Aorta (tissue), 5 donors: ENCODE measurements around the gene FOXJ3. TPM values are rescaled to one million over a fixed set of nuclear protein-coding genes. Genes with fewer than 3 reads are reported as not detected.
A peak's percentile ranks its signal among the peaks of the same experiment; 100 is the strongest.

ENCODE experiments used
- ATAC-seq: fragments of 200-7000 bp; cut with Tn5 transposase; one replicate; pipeline ENCODE4 v1.9.1; 2022; ENCODE audit warnings: moderate library complexity; ENCODE audit not compliant: low FRiP score
- DNase-seq, 2 donors: peaks; one replicate each; pipeline ENCODE4 v3.0.0-alpha.2; 2020
- H3K27ac ChIP-seq, 2 donors: one replicate each; pipeline ENCODE4 v1.5.1; 2013; ENCODE audit warnings: low read length in 2 of 2, mild to moderate bottlenecking in 2 of 2, moderate library complexity in 2 of 2, control low read depth in 1 of 2, inconsistent platforms in 1 of 2, low read depth in 1 of 2
- H3K27me3 ChIP-seq, 2 donors: one replicate each; pipeline ENCODE4 v1.6.1; 2013; ENCODE audit warnings: control low read depth in 1 of 2, low read length in 1 of 2, mild to moderate bottlenecking in 1 of 2, moderate library complexity in 1 of 2; ENCODE audit not compliant: insufficient read depth in 2 of 2, control insufficient read depth in 1 of 2
- H3K36me3 ChIP-seq, 2 donors: one replicate each; pipeline ENCODE4 v1.6.1; 2013; ENCODE audit warnings: control low read depth in 1 of 2, low read length in 1 of 2, mild to moderate bottlenecking in 1 of 2; ENCODE audit not compliant: insufficient read depth in 2 of 2, control insufficient read depth in 1 of 2
- H3K4me1 ChIP-seq, 2 donors: one replicate each; pipeline ENCODE4 v1.6.1; 2013; ENCODE audit warnings: low read length in 2 of 2, control low read depth in 1 of 2, mild to moderate bottlenecking in 1 of 2, moderate library complexity in 1 of 2; ENCODE audit not compliant: insufficient read depth in 2 of 2, control insufficient read depth in 1 of 2
- H3K4me3 ChIP-seq, 2 donors: one replicate each; pipeline ENCODE4 v1.5.1; 2013; ENCODE audit warnings: low read length in 2 of 2, control low read depth in 1 of 2, mild to moderate bottlenecking in 1 of 2
- H3K9me3 ChIP-seq: one replicate; pipeline ENCODE4 v1.6.1; 2013; ENCODE audit warnings: mild to moderate bottlenecking, low read length; ENCODE audit not compliant: control insufficient read depth
- WGBS, 2 donors: extraction: QIAGEN DNeasy Blood & Tissue Kit; methylation state at CpG; one replicate each; pipeline ENCODE4 v1.1.7; 2013; 5-methylcytosine and 5-hydroxymethylcytosine counted together
- intact Hi-C, 2 donors: fragments of 100-400 bp; cut with DNase I; formaldehyde crosslinking; loops; one replicate each; pipeline versions ENCODE4 v1.14.2 to v1.15.0; 2022
- polyA plus RNA-seq, 2 donors: library from polyadenylated mRNA; stranded (reverse); fragments of 200-250 nt; gene quantifications; one replicate each; pipeline ENCODE4 v1.2.3, GENCODE V29; 2013
- total RNA-seq, 2 donors: library from RNA; stranded (reverse); fragmentation: NEBNext Ultra II Directional; extraction: Animal tissue kit (Norgen Biotek cat#: 25700); gene quantifications; one replicate each; pipeline ENCODE4 v1.2.1, GENCODE V29; 2021
- donor health status: healthy with polysubstance abuse.
- donor health status: Bipolar disorder and iron deficiency.
- donor health status: DM: no; HTN: no; CAD: no.
- donor health status: DM: no; HTN: no; CAD: no.
- donor health status: DM: yes; HTN: yes; CAD: no.

Gene FOXJ3
- total and polyA plus RNA-seq, 4 donors, result 9.6 to 64.2 (median 30.7) TPM

- H3K36me3 ChIP-seq, result peaks cover 0 to 3% of the 10 kb centered on the region in 2 donors
- H3K4me1 ChIP-seq, result no peaks in the 10 kb centered on the region
- intact Hi-C loops, result no loop called here
- ATAC-seq (no peak), DNase-seq (no peak)
- H3K4me3 ChIP-seq, result no peak overlapping the region
- no peaks in the 10 kb centered on the region for H3K9me3 ChIP-seq
- WGBS, 2 donors, result 91 to 92% methylated on average over 6 of the region's 6 CpGs
- H3K27ac ChIP-seq, result no peak overlapping the region
- H3K27me3 ChIP-seq, result no peaks in the 10 kb centered on the region
Observed at GRCh38 chr1:42189931-42190853, 144.8 kb downstream of the FOXJ3 start.

- no peaks in the 10 kb centered on the region for H3K27me3 ChIP-seq
- H3K36me3 ChIP-seq, result peaks cover 0 to 1% of the 10 kb centered on the region in 2 donors
- no peaks in the 10 kb centered on the region for H3K4me1 ChIP-seq
- WGBS, 2 donors, result 19 to 30% methylated on average over 3 of the region's 3 CpGs
- H3K9me3 ChIP-seq, result no peaks in the 10 kb centered on the region
- intact Hi-C loops, result no loop called here
- no peak overlapping the region for H3K4me3 ChIP-seq
- ATAC-seq (no peak), DNase-seq (no peak)
- H3K27ac ChIP-seq, result no peak overlapping the region
Observed at GRCh38 chr1:42186152-42186551, 148.9 kb downstream of the FOXJ3 start.

DNA sequence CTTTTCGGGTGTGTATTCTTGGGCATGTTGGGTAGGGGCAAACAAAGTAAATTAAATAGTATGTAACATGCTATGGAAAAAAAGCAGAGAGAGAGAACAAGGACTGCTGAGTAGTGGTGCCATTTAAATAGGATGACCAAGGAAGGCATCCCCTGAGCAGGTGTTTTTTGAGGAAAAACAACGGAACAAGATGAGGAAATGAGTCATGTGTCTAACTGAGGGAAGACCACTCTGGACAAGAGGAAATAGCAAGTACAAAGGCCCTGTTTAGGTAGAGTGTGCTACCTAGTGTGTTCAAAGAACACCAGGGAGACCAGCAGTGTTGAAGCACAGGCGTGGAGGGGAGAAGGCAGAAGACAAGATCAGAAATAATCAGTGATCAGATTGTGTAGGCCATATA is 150.4 kb downstream of the FOXJ3 start:
- H3K36me3 ChIP-seq, result peaks cover 0 to 1% of the 10 kb centered on the region in 2 donors
- no peak overlapping the region for H3K27ac ChIP-seq
- H3K4me3 ChIP-seq, result no peak overlapping the region
- DNase-seq (no peak), ATAC-seq (no peak)
- H3K9me3 ChIP-seq, result no peaks in the 10 kb centered on the region
- 84 to 97% methylated on average over 3 of the region's 3 CpGs for WGBS, 2 donors
- intact Hi-C loops, result no loop called here
- peaks cover 2 to 5% of the 10 kb centered on the region in 2 donors for H3K4me1 ChIP-seq
- no peaks in the 10 kb centered on the region for H3K27me3 ChIP-seq

DNA sequence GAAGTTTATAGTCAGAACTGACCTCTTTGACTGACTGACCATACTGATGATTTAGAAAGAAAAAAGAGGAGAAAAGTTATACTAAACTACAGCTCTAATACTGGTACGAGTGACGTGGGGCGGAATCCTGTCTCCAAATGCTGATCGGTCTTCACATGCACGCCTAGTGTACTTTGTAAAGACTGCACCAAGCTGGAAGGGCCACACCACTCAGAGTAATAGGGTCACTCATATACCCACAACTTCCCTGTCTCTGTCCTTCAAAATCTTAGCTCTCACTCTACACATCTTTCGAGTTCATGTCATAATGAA is 151.1 kb downstream of the FOXJ3 start:
- H3K27me3 ChIP-seq, result no peaks in the 10 kb centered on the region
- peaks cover 2 to 5% of the 10 kb centered on the region in 2 donors for H3K4me1 ChIP-seq
- H3K9me3 ChIP-seq, result no peaks in the 10 kb centered on the region
- no peak for DNase-seq
- H3K27ac ChIP-seq, result no peak overlapping the region
- intact Hi-C loops, result no loop called here
- WGBS, 2 donors, result 97% methylated on average over 6 of the region's 6 CpGs
- peaks cover 0 to 1% of the 10 kb centered on the region in 2 donors for H3K36me3 ChIP-seq
- no peak for ATAC-seq
- no peak overlapping the region for H3K4me3 ChIP-seq

DNA sequence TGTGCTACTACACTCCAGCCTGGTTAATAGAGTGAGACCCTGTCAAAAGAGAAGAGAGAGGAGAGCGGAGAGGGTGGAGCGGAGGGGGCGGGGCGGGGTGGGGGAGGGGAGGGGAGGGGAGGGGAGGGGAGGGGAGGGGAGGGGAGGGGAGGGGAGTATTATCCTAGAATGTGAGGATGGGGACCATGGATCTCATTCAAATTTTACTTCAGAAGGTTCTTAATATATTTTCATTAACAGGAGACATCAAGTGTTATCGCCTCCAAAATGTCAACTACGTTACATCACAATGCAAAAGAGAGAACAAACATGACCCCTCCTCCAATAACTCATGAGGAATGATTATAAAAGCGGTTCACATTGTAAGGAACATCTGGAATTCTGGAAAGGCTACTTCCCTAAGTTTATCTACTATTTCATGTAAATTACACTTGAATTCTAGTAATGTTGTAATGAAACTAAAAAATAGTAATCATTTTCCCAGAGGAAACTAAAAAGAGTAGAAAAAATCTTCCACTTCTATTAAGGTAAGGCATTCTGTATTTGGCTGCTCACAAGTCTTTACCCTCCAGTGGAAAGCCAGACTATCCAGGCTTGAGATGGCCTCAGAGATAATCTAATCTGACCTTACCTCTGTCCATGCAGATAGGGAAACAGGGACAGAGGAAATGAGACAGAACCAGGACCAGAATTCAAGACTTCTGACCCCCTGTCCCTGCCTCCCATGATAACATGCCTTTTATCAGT is 151.7 kb downstream of the FOXJ3 start:
- intact Hi-C loops, result no loop called here
- 95 to 99% methylated on average over 3 of the region's 7 CpGs for WGBS, 2 donors
- no peak overlapping the region for H3K4me3 ChIP-seq
- peaks cover 2 to 5% of the 10 kb centered on the region in 2 donors for H3K4me1 ChIP-seq
- ATAC-seq, result no peak
- H3K27me3 ChIP-seq, result no peaks in the 10 kb centered on the region
- H3K27ac ChIP-seq, result no peak overlapping the region
- no peak for DNase-seq
- H3K36me3 ChIP-seq, result peaks cover 0 to 1% of the 10 kb centered on the region in 2 donors
- no peaks in the 10 kb centered on the region for H3K9me3 ChIP-seq

GRCh38 chr1:42181687-42182086 is 153.3 kb downstream of the FOXJ3 start:
- Histone ChIP-seq H3K4me1 (peaks cover 2 to 5% of the 10 kb centered on the region in 2 donors), H3K9me3 (no peaks in the 10 kb centered on the region), H3K27ac (no peak overlapping the region), H3K27me3 (no peaks in the 10 kb centered on the region), H3K4me3 (no peak overlapping the region), H3K36me3 (peaks cover 0 to 1% of the 10 kb centered on the region in 2 donors)
- WGBS, 2 donors, result 91 to 93% methylated on average over 4 of the region's 4 CpGs
- intact Hi-C loops, result no loop called here
- DNase-seq, result no peak
- no peak for ATAC-seq

DNA sequence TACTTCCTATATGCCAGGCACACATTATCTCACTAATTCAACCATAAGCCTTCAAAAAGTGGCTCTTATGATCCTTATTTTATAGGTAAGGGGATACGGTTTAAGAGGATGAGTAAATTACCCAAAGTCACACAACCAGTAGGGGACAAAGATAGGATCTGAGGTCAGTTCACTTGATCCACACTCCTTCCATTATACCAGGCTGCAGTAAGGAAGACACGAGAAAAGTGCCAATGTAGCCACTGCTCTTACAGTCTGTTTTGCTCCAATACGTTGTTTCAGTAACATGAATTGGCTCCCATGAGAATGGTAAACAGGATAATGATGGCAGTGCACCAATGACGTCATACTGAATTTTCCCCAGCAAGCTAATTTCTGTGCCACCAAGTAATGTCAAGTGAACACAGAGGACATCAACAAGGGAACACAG is 155.1 kb downstream of the FOXJ3 start:
- Histone ChIP-seq H3K4me3 (no peak overlapping the region), H3K4me1 (peaks cover 2 to 5% of the 10 kb centered on the region in 2 donors), H3K36me3 (peaks cover 0 to 1% of the 10 kb centered on the region in 2 donors), H3K27ac (peak overlapping the region; percentile 17 to 59), H3K27me3 (no peaks in the 10 kb centered on the region), H3K9me3 (no peaks in the 10 kb centered on the region)
- DNase-seq, result no peak
- 43 to 46% methylated on average over 4 of the region's 4 CpGs for WGBS, 2 donors
- intact Hi-C loops, result loop anchor here in 1 of 2 donors (10.0 kb wide), 1 partner anchor 155 kb away; the partner anchor contains the start of gene FOXJ3
- no peak for ATAC-seq

GRCh38 chr1:42179275-42179674 is 155.8 kb downstream of the FOXJ3 start:
- Histone ChIP-seq H3K27me3 (no peaks in the 10 kb centered on the region), H3K4me1 (peaks cover 2 to 5% of the 10 kb centered on the region in 2 donors), H3K36me3 (peaks cover 0 to 1% of the 10 kb centered on the region in 2 donors), H3K27ac (no peak overlapping the region), H3K4me3 (no peak overlapping the region), H3K9me3 (no peaks in the 10 kb centered on the region)
- DNase-seq (no peak), ATAC-seq (no peak)
- intact Hi-C loops, result loop anchor here in 1 of 2 donors (10.0 kb wide), 1 partner anchor 156 kb away; the partner anchor contains the start of gene FOXJ3
- 0% methylated on average over 2 of the region's 2 CpGs for WGBS, 2 donors
